ENCODE results near the gene HPCAL1.

DNA sequence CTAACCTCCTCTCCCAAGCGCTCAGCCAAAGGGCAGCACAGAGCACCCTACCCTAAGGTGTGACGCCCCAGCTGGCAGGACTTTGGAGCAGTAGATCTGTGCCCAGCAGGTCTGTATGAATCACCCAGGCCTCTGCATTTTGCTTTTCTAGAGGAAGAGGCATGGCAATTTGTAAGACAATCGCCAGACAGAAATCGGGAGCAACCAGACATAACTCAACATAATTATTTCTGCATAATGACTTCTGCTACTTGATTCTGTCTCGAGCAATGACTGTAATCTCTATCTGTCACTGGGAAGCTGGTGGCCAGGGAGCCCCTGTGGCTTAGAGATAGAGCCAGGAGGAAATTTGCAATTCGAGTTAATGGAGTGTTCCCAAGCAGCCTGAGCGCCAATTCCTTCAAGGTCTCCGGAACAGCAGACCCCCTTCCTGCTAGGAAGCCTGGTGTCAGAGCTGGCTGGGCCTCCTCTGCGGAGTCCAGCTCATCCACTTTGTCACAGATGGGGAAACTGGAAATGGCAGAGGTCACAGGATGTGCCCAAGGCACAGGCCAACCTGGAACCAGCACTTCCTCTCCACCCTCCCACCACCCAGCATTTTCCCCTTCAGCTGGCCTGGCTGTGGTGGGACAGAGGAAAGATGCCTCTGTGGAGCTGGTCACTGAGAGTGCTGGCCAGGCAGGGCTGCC lies 90.4 kb downstream of the HPCAL1 start:
- TF ChIP-seq, protein P1, sequence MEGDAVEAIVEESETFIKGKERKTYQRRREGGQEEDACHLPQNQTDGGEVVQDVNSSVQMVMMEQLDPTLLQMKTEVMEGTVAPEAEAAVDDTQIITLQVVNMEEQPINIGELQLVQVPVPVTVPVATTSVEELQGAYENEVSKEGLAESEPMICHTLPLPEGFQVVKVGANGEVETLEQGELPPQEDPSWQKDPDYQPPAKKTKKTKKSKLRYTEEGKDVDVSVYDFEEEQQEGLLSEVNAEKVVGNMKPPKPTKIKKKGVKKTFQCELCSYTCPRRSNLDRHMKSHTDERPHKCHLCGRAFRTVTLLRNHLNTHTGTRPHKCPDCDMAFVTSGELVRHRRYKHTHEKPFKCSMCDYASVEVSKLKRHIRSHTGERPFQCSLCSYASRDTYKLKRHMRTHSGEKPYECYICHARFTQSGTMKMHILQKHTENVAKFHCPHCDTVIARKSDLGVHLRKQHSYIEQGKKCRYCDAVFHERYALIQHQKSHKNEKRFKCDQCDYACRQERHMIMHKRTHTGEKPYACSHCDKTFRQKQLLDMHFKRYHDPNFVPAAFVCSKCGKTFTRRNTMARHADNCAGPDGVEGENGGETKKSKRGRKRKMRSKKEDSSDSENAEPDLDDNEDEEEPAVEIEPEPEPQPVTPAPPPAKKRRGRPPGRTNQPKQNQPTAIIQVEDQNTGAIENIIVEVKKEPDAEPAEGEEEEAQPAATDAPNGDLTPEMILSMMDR (IDR thresholded peaks at IDR 0.05): no peak
- TF ChIP-seq POLR2A (IDR thresholded peaks at IDR 0.05; ENCODE audit: low read depth): no peak
- no peak for TF ChIP-seq EP300 (IDR thresholded peaks at IDR 0.05)
- TF ChIP-seq POLR2AphosphoS5 (IDR thresholded peaks at IDR 0.05): no peak
